A204.1 (cell line): ENCODE results near the gene CTNNA2.

Experiments used
- FAIRE-seq: peaks from 2 replicates; lab custom pipeline; 2012; peaks lifted over from hg19 to GRCh38; lab: Jason Lieb, UNC

Gene CTNNA2

GRCh38 chr2:79713131-79713785 is 200.4 kb downstream of the CTNNA2 start:
- no peak for FAIRE-seq

- no peak for FAIRE-seq
Measured at GRCh38 chr2:79714283-79714682, 201.4 kb downstream of the CTNNA2 start.

- FAIRE-seq = no peak
Measured at GRCh38 chr2:79715338-79715737, 202.5 kb downstream of the CTNNA2 start.

GRCh38 chr2:79716266-79716665 is 203.4 kb downstream of the CTNNA2 start:
- FAIRE-seq = no peak

- FAIRE-seq = no peak
Measured at GRCh38 chr2:79717364-79718007, 204.6 kb downstream of the CTNNA2 start.

GRCh38 chr2:79721061-79721460 is 208.2 kb downstream of the CTNNA2 start:
- no peak for FAIRE-seq

- FAIRE-seq = no peak
Measured at GRCh38 chr2:79721966-79722365, 209.1 kb downstream of the CTNNA2 start.

- FAIRE-seq = no peak
Measured at GRCh38 chr2:79723830-79724229, 211.0 kb downstream of the CTNNA2 start.

GRCh38 chr2:79729532-79729931 is 216.7 kb downstream of the CTNNA2 start:
- no peak for FAIRE-seq

- FAIRE-seq = no peak
Measured at GRCh38 chr2:79734518-79734917, 221.7 kb downstream of the CTNNA2 start.

GRCh38 chr2:79740879-79741443 is 228.1 kb downstream of the CTNNA2 start:
- FAIRE-seq = no peak

GRCh38 chr2:79750321-79750720 is 237.5 kb downstream of the CTNNA2 start:
- FAIRE-seq = no peak

GRCh38 chr2:79757526-79757925 is 244.7 kb downstream of the CTNNA2 start:
- FAIRE-seq = no peak

- FAIRE-seq = no peak
Measured at GRCh38 chr2:79758042-79758441, 245.2 kb downstream of the CTNNA2 start.

GRCh38 chr2:79758749-79759282 is 246.0 kb downstream of the CTNNA2 start:
- no peak for FAIRE-seq

- FAIRE-seq = no peak
Measured at GRCh38 chr2:79770926-79771325, 258.1 kb downstream of the CTNNA2 start.

- no peak for FAIRE-seq
Measured at GRCh38 chr2:79771493-79771892, 258.6 kb downstream of the CTNNA2 start.

- FAIRE-seq = no peak
Measured at GRCh38 chr2:79774016-79774415, 261.2 kb downstream of the CTNNA2 start.

- FAIRE-seq = no peak
Measured at GRCh38 chr2:79776461-79776860, 263.6 kb downstream of the CTNNA2 start.

GRCh38 chr2:79780781-79781180 is 267.9 kb downstream of the CTNNA2 start:
- FAIRE-seq = no peak

- FAIRE-seq = no peak
Measured at GRCh38 chr2:79782576-79783452, 270.0 kb downstream of the CTNNA2 start.

- no peak for FAIRE-seq
Measured at GRCh38 chr2:79788952-79789651, 276.3 kb downstream of the CTNNA2 start.
